Progenitor cell of endocrine pancreas (in vitro differentiated cells): ENCODE measurements around the gene PKLR. TPM values are rescaled to one million over a fixed set of nuclear protein-coding genes. Genes with fewer than 3 reads are reported as not detected.

ENCODE experiments used
- DNase-seq: peaks from one replicate; pipeline ENCODE4 v3.0.0; 2021; ENCODE audit warnings: low spot score; ENCODE audit not compliant: unreplicated experiment
- H3K27ac Mint-ChIP-seq: 2 replicates; pipeline ENCODE4 v1.8.0; 2021; ENCODE audit warnings: mild to moderate bottlenecking, moderate library complexity, mixed read lengths
- H3K27me3 Mint-ChIP-seq: 2 replicates; pipeline ENCODE4 v1.8.0; 2021; ENCODE audit warnings: mixed read lengths
- H3K36me3 Mint-ChIP-seq: 2 replicates; pipeline ENCODE4 v1.8.0; 2022; ENCODE audit warnings: mixed read lengths; ENCODE audit not compliant: insufficient read depth
- H3K4me1 Mint-ChIP-seq: 2 replicates; pipeline ENCODE4 v1.8.0; 2021; ENCODE audit warnings: low read depth, mixed read lengths
- H3K4me3 Mint-ChIP-seq: 2 replicates; pipeline ENCODE4 v1.8.0; 2021; ENCODE audit warnings: low read depth, mild to moderate bottlenecking, moderate library complexity, mixed read lengths
- H3K9me3 Mint-ChIP-seq: 2 replicates; pipeline ENCODE4 v1.8.0; 2021; ENCODE audit warnings: low read depth, mixed read lengths
- CTCF ChIP-seq: fragments of 200-600 bp; sonication (generic); IDR thresholded peaks from one replicate; pipeline ENCODE4 v1.5.0; 2021; ENCODE audit warnings: antibody characterized with exemption, mild to moderate bottlenecking; ENCODE audit not compliant: unreplicated experiment
- total RNA-seq: library from RNA; stranded (reverse); gene quantifications from 2 replicates; pipeline ENCODE4 v1.2.1, GENCODE V29; 2021

The PKLR gene
- total RNA-seq, 1 donor from 2014 or later = 0.57 TPM

GRCh38 chr1:155304558-155305063 lies 3.4 kb upstream of the PKLR start:
- Mint-ChIP-seq H3K27ac (no peak overlapping the region), H3K9me3 (no peaks in the 10 kb centered on the region), H3K27me3 (no peaks in the 10 kb centered on the region), H3K36me3 (no peaks in the 10 kb centered on the region), H3K4me3 (no peak overlapping the region), H3K4me1 (peaks cover 7% of the 10 kb centered on the region)
- DNase-seq = no peak
- no peak for TF ChIP-seq CTCF

GRCh38 chr1:155300553-155301329 lies 497 bp downstream of the PKLR start:
- H3K9me3 Mint-ChIP-seq = no peaks in the 10 kb centered on the region
- no peak for TF ChIP-seq CTCF
- no peak overlapping the region for H3K27ac Mint-ChIP-seq
- H3K36me3 Mint-ChIP-seq = no peaks in the 10 kb centered on the region
- H3K4me3 Mint-ChIP-seq = no peak overlapping the region
- DNase-seq = no peak
- H3K27me3 Mint-ChIP-seq = peaks cover 16% of the 10 kb centered on the region
- no peaks in the 10 kb centered on the region for H3K4me1 Mint-ChIP-seq

- H3K4me3 Mint-ChIP-seq = no peak overlapping the region
Observed at GRCh38 chr1:155300024-155300423, 1.2 kb downstream of the PKLR start.

GRCh38 chr1:155297384-155297783 lies 3.9 kb downstream of the PKLR start:
- Mint-ChIP-seq H3K27me3 (peaks cover 27% of the 10 kb centered on the region), H3K4me1 (no peaks in the 10 kb centered on the region), H3K36me3 (no peaks in the 10 kb centered on the region), H3K27ac (no peak overlapping the region), H3K9me3 (no peaks in the 10 kb centered on the region), H3K4me3 (no peak overlapping the region)
- DNase-seq = no peak
- TF ChIP-seq CTCF = no peak

More at GRCh38 chr1:155300024-155300423, 1.2 kb downstream of the PKLR start:
- Mint-ChIP-seq H3K9me3 (no peaks in the 10 kb centered on the region), H3K36me3 (no peaks in the 10 kb centered on the region), H3K27ac (no peak overlapping the region), H3K27me3 (peaks cover 18% of the 10 kb centered on the region), H3K4me1 (no peaks in the 10 kb centered on the region)
- no peak for TF ChIP-seq CTCF
- DNase-seq = no peak

GRCh38 chr1:155296661-155297060 lies 4.6 kb downstream of the PKLR start:
- Mint-ChIP-seq H3K4me3 (no peak overlapping the region), H3K36me3 (no peaks in the 10 kb centered on the region), H3K27ac (no peak overlapping the region), H3K27me3 (peaks cover 27% of the 10 kb centered on the region), H3K4me1 (no peaks in the 10 kb centered on the region), H3K9me3 (no peaks in the 10 kb centered on the region)
- DNase-seq = no peak
- TF ChIP-seq CTCF = no peak
